Activated CD4-positive, alpha-beta T cell treated with anti-CD3 and anti-CD28 coated beads for 4 hours (primary cell): ENCODE measurements around the gene HMGCL.
"Not testable (repeated sequence)": the region's sequence is repeated elsewhere in the genome, so short reads cannot be mapped to it uniquely, and the experiment has no call there.

ENCODE experiments used
- DNase-seq, 2 donors: peaks; one replicate each; pipeline ENCODE4 v3.0.0-alpha.2; 2020

HMGCL gene

DNA sequence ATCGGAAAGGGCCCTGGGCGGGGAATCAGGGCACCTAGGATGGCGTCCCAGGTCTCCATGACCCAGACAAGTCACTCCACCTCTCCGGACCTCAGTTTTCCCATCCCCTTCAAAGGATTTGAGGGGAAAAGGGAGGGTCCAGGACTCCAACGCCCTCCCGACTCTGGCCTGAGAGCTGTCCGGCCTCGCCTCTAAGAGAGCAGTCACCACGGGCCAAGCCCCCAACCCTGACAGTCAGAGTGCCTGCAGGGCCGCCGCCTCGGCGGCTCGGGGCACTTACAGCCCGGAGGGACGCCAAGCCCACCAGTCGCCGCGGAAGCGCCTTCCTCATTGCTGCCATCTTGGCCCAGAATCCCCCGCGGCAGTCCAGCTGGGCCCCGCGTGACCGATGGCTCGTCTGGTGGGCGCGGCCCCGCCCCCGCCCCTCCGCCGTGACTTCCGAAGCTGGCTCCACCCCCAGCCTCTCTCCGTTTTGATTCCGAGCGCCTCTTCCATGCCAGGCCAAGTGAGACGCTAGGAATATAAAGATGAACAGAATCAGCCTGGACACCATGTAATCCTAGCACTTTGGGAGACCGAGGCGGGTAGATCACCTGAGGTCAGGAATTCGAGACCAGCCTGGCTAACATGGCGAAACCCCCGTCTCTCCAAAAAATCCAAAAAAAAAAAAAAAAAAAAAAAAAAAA, at the start of gene HMGCL:
HMGCL (minus strand) TSS at position 354 of the 686 bp plus-strand sequence; CDS start at position 340, 14 bp downstream.
- peak; percentile 85 to 88 for DNase-seq

DNA sequence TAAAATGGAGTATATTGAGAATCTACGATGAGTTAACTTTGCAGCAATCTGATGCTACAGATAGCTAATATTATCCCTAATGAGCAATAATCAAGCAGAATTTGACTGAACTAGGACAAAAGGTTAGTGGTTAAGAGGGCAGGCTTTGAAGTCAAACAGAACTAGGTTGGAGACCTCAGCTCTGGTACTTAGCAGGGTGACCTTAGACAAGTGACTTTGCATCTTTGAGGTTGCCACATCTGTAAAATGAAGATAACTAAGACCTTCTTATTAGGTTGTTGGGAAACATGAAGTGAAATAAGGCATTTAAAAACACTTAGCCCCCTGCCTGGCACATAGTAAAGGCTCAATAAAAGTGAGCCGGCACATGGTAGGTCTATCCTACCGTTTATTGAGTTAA, 47.2 kb upstream of the HMGCL start:
- no peak for DNase-seq

DNA sequence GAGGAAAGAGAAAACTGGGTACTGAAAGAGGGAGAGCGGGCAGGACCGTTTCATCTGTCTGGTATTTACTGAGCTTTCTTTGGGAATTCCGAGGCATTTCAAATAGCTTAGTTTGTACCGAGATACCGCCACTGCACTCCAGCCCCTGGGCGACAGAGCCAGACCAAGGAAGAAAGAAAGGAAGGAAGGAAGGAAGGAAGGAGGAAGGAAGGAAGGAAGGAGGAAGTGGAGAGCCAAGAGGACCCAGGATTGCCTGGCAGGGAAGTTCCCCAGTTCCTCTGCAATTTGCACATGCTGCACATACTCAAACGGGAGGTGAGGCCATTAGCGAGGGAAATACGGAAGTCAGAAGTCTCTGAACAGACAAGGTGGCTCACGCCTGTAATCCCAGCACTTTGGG, 43.8 kb upstream of the HMGCL start:
- no peak for DNase-seq

DNA sequence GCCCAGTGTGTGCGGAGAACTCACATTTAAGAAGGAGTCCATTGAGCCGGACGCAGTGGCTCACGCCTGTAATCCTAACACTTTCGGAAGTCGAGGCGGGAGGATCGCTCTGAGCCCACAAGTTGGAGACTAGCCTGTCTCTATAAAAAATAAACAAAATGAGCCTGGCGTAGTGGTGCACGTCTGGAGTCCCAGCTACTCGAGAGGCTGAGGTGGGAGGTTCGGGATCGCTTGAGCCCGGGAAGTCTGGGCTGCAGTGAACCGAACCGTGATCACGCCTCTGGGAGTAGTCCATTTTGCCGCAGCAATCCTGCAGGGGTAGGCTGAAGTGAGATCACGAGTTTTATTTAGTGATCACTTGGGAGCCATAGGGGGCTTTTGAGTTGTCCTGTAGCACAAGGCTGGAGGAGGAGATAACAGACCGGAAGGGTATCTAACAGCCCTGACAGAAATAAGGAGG, 43.4 kb upstream of the HMGCL start:
- peak in 1 of 2 donors; percentile 7 for DNase-seq

DNA sequence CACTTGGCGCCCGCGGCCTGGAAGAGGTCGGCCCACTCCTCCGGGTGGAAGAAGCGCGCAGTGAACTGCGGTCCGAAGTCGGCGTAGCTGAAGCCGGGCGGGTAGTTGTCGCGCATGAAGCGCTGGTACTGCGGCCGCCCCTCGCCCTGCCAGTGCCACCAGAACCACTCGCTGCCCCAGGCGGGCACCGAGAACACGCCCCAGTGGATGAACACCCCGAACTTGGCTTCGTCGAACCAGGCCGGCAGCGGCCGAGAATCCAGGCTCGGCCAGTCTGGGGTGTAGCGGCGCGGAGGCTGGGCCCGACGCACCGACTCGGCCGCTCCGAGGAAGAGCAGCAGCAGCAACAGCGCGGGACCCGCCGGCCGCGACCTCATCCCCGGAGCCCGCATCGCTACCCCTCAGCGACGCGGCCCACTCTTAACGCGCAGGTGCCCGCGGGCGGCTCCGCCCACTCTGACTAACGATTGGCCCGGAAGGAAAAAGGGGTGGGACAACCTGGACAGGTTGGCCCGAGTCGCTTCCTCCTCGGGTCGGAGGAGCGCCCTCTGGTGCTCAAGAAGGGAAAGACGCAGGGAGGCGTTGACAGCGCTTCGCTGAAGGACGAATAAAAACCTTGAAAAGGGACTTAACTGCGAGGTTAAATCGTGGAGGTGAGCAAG, 42.8 kb upstream of the HMGCL start, which contains the start of gene FUCA1:
FUCA1 (minus strand) TSS at position 396 of the 662 bp plus-strand sequence; CDS start at position 392, 4 bp downstream.
- DNase-seq, result peak; percentile 93 to 96

DNA sequence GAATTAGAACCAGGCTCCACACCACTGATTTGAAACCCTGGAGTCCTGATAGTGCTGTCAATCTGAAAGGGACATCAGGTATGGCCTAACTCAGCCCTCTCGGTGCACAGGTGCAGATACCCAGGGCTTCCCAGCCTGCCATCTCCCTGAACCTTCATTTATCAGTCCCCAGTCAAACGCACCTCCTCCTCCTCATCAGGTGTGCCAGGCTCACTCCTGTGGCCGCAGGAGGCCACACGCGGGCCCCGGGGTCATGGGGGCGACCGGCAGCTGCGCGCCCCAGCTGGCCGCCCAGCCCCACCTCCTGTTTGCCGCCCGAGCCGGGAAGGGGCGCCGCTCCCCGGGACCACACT, 42.3 kb upstream of the HMGCL start:
- DNase-seq, result no peak

DNA sequence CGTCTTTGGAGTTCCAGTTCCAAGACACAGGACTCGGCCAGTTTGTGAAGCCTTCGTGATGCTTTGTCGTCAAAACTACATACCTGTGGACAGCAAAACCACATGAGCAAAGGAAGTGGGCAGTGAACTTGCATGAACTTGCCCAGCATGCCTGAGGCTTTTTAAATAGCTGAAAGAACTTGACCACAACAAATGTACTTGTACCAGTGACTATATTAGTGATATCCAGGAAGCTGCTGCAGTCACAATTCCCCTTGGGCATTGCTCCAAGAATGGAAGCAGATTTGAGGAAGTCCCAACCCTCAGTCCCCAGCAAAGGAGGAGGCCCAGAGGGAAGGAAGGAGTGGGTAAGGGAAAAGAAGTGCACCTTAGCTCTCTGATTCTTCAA, 40.3 kb upstream of the HMGCL start:
- DNase-seq, result no peak

DNA sequence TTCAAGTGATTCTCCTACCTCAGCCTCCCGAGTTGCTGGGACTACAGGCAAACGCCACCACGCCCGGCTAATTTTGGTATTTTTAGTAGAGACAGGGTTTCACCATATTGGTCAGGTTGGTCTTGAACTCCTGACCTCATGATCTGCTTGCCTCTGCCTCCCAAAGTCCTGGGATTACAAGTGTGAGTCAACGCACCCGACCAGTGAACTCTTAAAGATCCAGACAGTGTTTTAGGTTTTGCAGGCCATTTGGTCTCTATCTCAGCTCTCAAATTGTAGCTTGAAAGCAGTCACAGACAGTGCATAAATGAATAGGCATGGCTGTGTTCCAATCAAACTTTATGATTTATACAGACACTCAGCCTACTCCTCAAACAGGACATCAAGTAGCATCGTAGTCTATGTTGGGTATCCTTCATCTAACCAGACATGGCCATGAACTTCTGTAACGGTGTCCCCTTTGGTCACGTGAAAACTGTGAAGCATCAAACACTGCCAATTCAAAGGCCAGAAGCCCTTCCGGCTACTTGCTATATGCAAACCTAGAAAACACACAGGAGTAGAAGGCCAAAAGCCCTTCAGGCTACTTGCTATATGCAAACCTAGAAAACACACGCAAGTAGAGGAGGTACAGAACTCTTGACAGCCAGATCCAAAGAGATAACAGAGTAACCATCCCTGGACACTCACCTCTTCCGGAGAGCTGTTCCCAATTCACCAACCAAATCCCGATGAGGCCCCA, 39.7 kb upstream of the HMGCL start:
- no peak for DNase-seq

DNA sequence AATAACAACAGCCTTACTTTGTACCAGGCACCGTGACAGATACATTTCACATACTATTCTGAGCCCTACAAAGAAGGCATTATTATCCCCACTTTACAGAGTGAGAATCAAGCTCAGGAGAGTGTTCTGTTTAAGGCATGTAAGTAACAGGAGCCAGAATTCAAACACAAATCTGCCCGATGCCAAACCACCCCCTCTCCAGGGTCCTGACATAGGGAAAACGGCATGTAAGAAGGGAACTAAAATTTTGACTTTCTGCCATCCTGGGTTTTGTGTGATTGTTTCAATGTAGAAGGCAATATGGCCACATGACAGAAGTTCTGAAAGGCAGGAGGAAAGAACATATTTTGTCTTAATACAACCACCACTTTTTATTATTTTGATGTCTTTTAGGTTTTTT, 37.4 kb upstream of the HMGCL start:
- no peak for DNase-seq

DNA sequence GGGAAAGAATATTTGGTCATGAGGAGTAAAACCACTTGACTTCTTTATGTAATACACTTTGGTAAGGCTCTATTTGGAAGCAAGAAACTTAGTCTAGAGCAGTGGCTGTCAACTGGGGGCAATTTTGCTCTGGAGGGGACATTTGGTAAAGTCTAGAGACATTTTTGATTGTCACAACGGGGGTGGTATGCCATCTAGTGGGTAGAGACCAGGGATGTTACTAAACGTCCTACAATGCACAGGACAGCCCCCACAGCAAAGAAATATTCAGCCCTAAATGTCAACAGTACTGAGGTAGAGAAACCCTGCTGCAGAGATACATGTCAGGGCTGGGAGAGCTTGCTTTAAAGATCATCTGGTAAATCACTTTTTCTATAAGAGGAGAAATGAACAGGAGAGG, 29.3 kb upstream of the HMGCL start:
- DNase-seq, result no peak

DNA sequence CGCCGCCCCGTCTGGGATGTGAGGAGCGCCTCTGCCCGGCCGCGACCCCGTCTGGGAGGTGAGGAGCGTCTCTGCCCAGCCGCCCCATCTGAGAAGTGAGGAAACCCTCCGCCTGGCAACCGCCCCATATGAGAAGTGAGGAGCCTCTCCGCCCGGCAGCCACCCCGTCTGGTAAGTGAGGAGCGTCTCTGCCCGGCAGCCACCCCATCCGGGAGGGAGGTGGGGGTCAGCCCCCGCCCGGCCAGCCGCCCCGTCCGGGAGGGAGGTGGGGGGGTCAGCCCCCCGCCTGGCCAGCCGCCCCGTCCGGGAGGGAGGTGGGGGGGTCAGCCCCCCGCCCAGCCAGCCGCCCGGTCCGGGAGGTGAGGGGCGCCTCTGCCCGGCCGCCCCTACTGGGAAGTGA, 27.9 kb upstream of the HMGCL start:
- DNase-seq, result not testable (repeated sequence)

DNA sequence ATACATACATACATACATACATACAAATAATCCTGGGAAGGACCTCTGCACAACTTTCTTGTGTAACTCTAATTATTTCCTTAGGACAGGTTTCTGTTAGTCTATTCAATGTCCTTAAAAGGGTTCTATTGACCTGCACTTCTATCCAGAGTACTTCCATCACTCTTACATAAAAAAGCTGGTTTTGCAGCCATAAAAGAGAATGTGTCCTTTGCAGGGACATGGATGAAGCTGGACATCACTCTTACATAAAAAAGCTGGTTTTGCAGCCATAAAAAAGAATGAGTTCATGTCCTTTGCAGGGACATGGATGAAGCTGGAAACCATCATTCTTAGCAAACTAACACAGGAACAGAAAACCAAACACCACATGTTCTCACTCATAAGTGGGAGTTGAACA, 26.2 kb upstream of the HMGCL start:
- DNase-seq, result not testable (repeated sequence)

DNA sequence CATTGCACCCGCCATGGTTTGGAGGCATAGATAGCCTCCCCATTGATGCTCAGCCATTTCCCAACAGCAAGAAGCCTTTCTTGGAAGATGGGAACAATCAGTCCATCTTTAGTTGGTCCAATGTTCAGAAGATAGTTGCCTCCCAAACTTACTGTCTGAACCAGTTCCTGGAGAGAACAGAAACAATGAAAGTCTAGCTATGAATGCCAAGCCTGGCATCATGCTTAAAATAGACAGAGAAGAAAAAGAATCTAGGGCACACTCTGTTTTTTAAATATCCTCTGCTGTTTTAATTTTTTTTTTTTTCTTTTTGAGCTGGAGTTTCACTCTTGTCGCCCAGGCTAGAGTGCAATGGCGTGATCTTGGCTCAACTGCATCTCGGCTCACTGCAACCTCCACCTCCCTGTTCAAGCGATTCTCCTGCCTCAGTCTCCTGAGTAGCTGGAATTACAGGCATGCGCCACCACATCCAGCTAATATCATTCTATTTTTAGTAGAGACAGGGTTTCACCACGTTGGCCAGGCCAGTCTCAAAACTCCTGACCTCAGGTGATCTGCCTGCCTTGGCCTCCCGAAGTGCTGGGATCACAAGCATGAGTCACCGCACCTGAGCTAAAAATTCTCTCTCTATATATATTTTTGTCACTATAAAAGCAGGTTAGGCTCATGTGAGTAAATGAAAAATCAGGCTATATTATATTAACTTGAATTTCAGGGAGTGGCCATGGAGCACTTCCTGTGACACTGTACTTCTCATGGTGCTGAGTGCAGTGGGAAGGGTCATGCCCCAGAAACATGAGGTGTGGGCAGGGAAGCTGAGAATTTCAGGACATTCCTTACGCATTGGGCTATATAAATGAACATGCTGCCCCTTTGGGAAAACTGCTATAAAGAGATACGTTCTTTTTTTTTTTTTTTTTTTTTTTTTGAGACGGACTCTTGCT, 23.7 kb upstream of the HMGCL start:
- no peak for DNase-seq

DNA sequence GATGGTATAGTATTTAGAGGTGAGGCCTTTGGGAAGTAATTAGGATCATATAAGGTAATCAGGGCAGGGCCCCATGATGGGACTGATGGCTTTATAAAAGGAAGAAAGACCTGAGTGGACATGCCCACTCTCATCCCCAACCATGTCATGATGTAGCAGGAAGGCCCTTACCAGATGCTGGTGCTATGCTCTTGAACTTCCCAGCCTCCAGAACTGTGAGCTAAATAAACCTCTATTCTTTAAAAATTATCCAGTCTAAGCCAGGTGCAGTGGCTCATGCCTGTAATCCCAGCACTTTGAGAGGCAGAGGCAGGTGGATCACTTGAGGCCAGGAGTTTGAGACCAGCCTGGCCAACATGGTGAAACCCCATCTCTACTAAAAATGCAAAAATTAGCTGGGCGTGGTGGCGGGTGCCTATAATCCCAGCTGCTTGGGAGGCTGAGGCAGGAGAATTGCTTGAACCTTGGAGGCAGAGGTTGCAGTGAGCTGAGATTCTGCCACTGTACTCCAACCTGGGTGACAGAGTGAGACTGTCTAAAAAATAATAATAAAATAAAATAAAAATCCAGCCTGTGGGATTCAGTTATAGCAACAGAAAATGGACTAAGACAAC, 22.4 kb upstream of the HMGCL start:
- DNase-seq, result not testable (repeated sequence)

DNA sequence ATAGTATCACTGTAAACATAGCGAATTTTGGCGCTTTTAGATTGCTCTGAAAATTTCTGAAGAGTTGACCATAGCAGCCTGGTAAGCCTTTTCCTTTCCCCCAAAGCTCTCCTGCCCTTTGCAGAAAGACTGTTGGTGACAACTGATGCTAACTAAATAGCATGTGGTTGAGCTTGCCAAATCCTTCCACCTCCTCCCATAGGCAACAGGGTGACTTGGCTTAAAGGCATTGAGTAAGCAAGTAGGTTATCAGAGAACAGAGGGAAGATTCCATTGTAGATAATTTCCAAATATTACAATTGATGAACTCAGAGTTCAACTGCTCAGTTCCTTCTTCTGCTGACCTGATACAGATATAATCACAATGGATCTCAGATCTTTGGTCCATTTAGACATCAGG, 19.9 kb upstream of the HMGCL start:
- no peak for DNase-seq

DNA sequence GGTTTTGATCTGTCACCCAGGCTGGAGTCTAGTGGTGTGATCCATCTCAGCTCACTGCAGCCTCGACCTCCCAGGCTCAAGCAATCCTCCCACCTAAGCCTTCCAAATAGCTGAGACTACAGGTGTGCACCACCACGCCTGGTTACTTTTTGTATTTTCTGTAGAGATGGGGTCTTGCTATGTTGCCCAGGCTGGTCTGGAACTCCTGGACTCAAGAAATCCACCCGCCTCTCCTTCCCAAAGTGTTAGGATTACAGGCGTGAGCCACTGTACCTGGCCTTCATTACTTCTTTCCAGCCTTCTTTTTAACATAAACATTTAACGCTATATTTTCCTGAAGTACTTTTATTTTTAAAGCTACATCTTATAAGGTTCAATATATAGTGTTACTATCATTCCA, 18.4 kb upstream of the HMGCL start:
- DNase-seq, result no peak

DNA sequence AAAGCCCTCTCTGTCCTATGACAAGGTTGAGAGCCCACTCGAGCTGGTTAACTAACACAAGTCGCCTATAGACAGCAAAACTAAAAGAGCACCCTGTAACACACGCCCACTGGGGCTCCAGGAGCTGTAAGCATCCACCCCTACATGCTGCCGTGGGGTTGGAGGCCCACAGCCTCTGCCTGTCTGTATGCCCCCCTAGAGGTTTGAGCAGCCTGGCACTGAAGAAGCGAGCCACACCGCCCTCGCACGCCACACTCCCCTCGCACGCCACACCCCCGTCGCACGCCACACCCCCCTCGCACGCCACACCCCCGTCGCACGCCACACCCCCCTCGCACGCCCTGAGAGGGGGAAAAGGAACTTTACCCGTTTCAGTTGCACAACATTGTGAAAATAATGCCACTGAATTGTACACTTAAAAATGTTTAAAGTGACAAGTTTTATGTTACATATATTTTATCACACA, 13.2 kb upstream of the HMGCL start:
- peak; percentile 70 to 72 for DNase-seq

DNA sequence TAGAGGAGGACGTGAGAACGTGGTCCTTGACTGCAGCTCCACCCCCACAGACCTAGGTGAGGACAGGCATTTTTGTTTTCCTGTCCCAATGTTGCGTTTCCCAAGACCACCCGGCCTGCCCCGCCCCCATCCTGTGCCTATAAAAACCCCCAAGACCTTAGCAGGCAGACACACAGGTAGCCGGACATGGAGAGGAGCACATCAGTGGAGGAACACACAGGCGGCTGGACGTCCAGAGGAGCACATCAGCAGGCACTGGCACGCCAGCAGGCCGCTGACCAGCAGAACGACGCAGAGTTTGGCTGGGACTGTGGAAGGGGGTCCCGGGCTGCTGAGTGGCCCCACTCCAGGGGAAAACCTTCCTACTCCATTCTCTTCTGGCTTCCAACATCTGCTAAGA, 12.7 kb upstream of the HMGCL start:
- no peak for DNase-seq

DNA sequence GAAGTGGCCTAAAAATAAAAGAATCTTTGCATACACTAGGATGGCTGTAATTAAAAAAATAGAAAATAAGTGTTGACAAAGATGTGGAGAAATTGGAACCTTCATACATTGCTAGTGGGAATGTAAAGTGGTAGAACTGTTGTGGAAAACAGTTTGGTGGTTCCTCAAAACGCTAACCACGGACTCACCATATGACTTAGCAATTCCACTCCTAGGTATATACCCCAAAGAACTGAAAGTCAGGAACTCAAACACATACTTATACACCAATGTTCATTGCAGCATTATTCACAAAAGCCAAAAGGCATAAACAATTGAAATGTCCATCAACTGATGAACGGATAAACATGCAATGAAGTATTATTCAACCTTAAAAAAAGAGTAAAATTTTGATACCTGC, 10.8 kb upstream of the HMGCL start:
- DNase-seq, result no peak

DNA sequence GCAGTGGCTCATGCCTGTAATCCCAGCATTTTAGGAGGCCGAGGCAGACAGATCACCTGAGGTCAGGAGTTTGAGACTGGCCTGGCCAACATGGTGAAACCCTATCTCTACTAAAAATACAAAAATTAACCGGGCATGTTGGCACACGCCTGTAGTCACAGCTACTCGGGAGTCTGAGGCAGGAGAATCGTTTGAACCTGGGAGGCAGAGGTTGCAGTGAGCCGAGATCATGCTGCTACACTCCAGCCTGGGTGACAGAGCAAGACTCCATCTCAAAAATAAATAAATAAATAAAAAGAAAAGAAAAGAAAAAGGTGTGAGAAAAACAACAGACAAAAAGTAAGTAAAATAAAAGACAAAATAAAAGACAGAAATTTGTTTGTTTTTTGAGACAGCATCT, 8.9 kb upstream of the HMGCL start:
- DNase-seq, result not testable (repeated sequence)

DNA sequence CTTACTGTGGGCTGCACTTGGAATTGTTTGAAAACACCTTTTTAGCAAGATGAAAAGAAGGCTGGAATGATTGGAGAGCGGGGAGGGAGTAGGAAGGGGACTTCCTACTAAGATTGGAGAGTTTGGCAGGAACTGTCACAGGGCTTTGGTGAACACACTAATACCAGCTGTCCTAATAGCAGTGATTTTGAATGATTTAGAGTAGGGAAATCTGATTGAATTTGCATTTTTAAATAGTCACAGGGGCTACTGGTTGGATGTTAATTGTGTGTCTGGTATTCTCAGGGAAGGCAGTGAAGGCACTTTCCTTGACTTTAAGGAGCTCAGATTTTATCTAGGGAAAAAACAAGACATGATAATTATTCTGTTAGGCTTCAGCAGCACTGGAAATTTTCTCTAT, 2.5 kb upstream of the HMGCL start:
- no peak for DNase-seq

DNA sequence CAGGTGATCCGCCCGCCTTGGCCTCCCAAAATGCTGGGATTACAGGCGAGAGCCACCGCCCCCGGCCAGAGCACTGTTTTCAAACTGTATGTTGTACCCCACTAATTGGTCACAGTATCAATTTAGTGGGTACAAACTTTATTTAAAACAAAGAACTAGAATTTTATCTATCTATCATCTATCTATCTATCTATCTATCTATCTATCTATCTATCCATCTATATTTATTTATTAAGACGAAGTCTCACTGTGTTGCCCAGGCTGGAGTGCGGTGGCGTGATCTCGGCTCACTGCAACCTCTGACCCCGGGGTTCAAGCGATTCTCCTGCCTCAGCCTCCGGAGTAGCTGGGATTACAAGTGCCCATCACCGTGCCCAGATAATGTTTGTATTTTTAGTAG, 1.4 kb upstream of the HMGCL start:
- DNase-seq, result not testable (repeated sequence)
